DMS114 treated with DMSO at 0.1 percent for 48 hours (cell line): ENCODE data around the gene MOV10.
A peak's percentile ranks its signal among the peaks of the same experiment; 100 is the strongest.

Experiments
- DNase-seq: peaks from one replicate; lab custom pipeline; 2025; ENCODE audit not compliant: unreplicated experiment; lab: John Stamatoyannopoulos, UW

MOV10 gene

DNA sequence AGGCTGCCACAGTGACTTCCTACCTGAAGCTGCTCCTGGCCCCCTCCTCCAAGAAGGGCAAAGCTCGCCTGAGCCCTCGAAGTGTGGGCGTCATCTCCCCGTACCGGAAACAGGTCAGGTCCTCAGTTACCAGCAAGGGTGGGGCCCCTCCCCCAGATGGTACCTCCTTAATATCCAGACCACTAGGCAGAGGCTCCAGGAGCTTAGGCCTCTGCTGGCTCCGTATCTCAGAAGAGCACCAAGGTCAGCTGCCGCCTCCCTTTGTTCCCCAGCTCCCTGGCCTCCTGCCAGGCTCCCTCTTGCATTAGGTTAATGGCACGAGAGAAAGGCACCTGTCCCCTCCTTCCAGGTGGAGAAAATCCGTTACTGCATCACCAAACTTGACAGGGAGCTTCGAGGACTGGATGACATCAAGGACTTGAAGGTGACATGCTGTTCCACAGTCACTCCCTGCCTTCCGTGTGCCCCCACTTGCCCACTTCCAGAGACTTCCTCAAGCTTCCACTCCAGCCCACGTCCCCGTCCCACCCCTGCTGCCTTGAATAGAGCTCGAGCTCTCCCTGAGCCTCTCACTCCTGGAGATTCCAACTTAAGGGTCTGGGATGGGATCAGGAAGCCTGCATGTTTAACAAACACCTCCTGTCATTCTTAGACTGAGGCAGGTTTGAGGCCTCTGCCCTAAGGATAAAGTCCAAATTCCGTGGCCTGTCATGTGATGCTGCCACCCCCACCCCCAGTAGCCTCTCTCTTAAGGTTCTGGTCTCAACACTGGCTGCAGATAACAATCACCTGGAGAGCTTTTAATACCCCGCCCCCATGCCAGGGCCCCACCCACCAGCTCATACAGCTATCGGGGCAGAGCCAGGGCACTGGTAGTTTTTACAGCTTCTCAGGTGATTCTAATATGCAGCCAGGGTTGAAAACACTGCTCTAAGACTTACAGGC lies 24.2 kb downstream of the MOV10 start:
- no peak for DNase-seq

DNA sequence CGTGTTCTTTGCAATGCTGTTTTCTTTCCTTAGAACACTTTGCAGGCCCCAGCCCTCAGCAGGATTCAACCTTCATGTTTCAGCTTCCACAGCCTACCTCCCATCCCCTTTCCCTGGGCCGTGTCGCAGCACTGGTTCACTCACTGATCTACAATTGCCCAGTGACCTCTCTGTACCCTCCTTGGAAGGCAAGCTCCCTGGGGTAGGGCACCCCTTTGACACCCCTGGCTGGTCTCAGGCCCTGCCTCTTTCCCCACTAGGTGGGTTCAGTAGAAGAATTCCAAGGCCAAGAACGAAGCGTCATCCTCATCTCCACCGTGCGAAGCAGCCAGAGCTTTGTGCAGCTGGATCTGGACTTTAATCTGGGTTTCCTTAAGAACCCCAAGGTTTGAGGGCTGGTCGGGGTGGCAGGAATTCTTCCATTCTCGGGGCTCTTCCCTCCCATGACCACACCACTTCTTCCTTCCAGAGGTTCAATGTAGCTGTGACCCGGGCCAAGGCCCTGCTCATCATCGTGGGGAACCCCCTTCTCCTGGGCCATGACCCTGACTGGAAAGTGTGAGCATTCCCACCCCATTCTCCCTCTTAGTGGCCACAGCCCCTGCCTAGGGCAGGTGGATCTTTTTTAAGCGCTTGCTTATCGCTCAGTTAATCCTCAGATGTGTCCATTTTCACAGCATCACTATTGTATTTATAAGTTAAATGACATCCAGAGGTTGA lies 25.1 kb downstream of the MOV10 start:
- DNase-seq, result no peak

DNA sequence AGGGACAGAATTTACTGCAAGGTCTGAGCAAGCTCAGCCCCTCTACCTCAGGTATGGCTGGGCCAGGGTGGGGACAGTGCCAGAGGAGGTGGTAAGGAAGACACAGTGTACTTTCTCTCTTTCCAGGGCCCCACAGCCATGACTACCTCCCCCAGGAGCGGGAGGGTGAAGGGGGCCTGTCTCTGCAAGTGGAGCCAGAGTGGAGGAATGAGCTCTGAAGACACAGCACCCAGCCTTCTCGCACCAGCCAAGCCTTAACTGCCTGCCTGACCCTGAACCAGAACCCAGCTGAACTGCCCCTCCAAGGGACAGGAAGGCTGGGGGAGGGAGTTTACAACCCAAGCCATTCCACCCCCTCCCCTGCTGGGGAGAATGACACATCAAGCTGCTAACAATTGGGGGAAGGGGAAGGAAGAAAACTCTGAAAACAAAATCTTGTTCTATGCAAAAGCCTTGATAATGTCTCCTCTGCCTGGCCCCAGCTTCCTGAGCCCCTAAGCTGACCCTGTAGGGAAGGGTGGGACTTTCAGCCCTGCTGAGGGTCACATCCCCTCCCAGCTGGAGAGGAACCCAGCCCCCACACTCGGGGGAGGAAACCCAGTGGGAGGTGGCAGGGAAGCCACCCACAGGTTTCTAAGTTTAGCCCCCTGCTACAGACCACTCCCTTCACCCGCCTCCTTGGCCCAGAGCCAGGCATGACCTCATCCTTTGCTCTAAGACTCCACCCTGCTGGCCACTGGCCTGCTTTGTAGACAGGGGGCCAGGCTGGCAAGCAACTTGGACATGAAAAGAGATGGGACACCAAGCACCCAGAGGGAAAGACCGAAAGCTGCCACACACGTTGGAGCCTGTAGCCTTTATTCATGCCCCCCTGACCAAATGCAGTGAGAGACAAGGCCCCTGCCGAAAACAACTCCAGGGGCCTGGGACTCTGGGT lies 26.1 kb downstream of the MOV10 start:
- no peak for DNase-seq

DNA sequence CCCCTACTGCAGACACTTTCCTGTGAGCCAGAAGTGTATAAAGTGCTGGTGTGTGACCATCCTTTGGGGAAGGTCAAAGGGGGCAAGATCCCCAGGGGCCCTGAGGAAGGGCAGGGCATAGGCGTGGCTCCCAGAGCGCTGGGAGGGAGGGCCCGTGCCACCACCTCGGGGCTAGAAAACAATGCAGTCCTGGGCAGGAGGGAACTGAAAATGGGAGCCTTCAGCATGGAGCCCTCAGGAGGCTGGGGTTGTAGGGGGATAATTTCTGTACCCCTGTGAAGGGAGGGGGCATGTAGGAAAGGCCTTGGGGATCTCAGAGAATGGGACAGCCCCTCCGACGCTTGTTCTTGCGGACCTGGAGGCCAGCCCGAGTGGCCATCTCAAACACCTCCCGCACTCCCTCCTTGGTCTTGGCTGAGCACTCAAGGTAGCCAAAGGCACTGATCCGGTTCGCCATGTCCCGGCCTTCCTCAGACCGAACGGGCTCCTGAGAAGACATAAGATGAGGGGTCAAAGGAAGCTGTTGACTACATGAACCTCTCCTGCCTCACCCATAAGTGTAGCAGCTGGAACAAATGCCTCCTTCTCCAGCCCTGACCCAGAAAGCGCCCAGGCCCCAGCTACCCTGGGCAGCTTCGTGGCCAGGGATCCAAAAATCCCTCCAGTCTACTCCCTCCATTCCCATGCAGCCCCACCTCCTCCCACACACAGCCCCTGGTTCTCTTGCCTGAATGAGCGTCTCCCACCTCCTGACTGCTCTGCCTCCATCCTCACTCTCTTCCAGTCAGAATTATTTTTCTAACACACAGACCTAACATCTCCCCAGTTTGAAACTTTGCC lies 27.0 kb downstream of the MOV10 start:
- DNase-seq, result no peak

DNA sequence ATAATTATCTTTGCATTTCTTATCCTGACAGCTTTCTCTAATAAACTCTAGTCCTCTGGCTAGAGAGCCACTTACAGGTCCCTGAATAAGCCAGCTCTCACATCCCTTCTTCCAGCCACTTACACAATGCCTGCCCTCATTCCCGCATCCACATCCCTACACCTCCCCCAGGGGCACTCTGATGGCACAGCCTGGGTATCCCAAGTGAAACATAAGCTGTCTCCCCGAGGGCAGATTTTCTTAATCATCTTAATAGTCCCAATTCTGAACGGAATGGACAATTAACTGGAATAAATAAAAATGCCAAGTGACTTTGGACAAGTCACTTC lies 27.6 kb downstream of the MOV10 start:
- no peak for DNase-seq

DNA sequence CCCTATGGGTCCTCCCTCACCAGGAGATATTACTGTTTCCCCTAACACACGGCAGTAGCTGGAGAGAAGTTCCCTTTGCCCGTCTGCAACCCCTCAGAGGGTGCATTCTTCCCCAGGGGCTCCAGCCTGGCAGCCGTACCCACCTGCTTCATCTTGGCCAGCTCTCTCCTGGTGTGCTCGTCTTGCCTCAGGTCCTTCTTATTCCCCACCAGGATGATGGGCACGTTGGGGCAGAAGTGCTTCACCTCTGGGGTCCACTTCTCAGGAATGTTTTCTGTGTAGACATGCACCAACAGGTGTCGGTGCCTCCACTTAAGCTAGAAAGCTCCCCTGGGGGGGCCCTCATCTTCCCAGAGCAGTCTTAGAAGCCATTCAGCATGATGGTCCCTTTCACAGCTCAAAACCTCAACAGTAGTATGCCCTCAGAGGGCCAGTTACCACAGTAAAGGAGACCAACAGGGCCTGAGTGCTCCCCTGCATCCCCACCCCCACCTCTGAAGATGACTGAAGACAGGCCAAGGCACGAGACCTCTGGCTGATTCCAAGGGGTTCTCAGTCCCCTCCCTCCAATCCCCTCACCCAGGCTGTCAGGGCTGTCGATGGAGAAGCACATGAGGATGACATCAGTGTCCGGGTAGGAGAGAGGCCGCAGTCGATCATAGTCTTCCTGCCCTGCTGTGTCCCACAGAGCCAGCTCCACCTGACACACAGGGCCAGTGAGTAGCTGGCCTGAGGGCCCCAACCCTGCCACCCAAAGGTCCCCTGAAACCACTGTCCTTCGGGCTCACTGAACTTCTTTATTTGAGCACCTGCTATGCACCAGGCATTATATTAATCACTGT lies 28.2 kb downstream of the MOV10 start:
- DNase-seq, result no peak

DNA sequence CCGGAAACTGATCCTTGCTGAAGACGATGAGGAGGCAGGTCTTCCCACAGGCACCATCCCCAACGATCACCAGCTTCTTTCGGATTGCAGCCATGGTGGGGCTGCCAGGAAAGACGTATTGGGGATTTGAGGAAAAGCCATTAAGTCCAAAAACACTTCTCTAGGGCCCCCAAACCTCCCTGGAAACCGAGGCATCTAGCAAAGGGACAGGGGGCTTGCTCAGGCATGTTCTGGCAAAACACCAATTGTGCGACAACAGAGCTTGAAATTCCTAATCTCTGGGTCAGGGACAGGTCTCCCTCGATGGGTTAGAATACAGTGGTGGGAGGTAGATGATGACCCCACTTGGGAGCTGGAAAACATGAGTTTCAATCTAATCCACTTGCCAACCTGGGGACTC lies 29.2 kb downstream of the MOV10 start:
- no peak for DNase-seq

DNA sequence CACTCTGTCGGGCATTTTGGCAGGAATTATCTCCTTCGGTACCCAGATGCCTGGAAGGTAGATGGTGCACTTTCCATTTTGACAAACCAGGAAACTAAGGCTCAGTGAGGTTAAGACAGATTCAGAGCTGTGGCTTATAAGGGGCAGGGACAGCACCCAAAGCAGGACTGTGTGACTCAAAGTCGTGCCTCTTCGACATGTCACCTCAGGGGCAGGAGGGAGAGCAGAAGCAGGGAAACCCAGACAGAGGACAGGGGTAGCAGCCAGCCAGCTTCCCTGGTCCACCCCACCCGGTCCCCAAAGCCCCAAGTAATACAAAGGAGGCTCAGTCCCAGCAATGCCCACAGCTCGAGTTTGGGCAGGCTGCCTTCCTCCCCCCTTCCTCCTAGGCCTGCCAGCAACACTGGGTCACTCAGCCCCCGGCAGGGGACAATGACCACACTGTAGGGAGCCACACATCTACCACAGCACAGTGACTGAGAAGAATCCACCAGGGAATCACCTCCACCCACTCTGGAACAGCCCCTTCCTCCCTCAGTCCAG lies 30.0 kb downstream of the MOV10 start:
- no peak for DNase-seq

DNA sequence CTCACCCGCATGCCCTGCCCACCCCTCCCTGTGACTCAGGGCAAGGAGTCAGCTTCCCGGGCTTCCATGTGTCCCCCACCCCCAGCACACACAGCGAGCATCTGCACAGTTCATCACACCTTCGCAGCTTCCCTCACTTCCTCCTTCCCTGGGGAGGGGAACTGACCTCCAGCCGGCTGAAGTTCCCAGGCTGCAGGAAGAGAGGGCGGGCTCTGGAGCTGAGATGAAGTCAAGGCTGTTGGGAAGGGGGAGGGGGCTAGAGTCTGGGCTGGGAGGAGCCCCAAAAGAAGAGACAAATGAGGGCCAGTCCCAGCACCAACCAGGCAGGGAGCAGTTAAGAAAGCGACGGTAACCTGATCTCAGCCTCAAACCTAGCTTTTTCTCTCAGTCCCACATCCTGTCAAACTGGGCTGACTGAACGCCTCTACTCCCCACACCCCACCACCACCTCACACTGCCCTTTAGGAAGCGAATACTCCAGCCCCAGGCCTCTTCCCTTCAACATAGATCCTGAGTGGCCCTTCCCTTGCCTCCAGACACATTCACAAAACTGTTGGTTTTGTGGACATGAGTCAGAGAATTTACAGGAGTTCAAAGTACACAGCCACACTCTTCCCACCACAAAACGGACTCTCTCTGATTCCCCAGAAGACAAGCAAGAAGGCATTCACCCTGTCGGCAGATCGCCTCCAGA lies 30.6 kb downstream of the MOV10 start:
- DNase-seq, result peak; percentile 38

DNA sequence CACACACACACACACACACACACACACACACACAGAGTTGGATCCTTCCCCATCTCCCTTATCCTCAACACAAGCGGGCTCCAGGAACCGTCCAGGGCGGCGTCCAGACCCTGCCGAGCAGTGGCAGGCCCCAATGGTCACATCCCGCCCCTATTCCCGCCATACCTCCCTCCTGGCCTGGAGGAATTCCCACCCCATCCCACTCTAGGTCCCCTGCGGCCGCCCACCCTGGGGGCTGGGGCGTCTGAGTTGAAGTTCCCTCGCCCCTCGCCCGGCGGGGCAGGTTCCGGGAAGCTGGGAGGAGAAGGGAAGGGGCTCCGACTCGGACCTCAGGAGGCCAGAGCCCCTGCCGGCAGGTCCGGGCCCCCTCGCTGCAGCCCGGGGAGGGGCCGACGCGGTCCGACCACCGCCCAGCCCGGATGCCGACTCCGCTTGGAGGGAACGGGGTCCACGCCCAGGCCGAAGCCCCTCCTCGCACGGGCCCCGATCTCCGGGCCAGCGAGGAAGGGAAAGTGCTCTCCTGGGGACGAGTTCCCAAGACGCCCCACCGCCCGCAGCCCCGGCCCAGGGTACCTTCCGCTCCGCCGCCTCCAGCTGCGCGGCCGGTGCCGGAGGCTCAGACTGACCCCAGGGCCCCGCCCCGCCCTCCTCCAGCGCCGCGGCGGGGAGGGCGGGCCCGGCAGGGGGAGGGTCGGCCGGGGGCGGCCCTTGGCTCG lies 32.2 kb downstream of the MOV10 start, which contains the start of gene RHOC:
TSS of gene RHOC (minus strand) at position 623 of the 716 bp plus-strand sequence. CDS start 3,328 bp downstream, outside the sequence.
- no peak for DNase-seq

DNA sequence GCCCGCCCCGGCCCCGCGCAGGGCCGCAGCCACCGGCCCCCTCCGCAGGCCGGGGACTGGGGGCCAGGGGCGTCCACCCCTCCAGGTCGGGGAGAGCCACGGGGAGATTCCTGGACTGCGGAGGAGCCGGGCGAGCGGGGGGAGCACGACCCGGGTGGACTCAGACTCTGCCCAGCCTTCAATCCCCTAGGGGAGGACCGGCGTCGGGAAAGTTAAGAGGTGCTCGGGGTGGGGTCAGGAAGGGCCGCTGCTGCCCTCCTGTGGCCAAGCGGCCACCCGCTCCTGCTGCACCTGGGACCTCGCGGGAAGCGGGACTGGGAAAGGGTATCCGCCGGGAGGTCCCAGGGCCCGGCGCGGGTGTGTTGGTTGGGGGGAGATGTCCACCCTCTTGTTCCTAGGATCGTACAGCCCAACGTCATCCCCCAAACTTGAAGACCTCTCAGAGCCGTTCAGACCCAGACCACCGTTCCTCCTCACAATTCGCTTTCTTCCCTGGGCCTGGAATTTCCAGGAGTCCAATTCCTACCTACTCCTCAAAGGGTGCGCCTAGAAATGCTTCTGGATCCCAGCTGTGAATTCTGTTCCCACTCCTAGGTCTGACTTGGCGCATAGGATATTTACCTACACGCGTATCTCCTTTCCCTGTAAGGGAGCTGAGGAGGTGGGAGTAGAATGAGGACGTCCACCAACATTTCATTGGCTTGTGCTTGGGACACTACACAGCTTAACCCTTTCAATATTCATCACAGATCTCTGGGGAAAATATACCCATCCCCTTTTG lies 33.0 kb downstream of the MOV10 start:
- DNase-seq, result peak; percentile 59

DNA sequence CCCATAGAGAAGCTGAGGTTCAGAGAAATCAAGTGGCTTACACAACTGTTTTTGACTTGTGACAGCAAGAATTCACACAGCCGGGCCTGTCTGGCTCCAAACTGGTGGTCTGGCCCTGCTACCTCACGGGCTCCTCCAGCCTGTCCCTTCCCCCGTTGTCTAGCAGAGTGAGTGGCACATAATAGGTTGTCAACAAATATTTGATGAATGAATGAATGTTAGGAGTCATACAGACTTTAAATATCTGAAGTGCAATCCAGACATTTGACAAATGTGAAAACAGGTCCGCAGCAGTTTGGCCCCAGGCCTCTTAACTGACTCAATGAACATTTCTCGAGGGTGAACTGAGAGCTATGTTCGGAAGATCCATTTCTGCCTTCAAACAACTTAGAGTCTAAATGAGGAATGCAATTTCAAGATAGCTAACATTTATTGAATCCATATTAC lies 33.6 kb downstream of the MOV10 start:
- DNase-seq, result no peak

DNA sequence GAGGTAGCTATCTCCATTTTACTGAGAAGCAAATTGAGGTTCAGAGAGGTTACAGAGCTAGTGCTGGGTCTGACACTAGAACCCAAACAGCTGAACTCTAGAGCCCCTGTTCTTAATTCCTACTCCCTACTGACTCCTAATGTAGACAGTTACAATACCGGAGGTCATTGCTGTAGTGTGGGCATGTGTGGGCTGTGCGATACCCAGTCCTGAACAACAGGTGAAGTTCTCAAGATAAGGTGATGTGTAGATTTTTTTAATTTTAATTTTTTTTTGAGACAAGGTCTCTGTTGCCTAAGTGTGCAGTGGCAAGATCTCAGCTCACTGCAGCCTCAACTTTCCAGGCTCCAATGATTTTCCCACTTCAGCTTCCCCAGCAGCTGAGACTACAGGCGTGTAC lies 34.0 kb downstream of the MOV10 start:
- DNase-seq, result no peak

DNA sequence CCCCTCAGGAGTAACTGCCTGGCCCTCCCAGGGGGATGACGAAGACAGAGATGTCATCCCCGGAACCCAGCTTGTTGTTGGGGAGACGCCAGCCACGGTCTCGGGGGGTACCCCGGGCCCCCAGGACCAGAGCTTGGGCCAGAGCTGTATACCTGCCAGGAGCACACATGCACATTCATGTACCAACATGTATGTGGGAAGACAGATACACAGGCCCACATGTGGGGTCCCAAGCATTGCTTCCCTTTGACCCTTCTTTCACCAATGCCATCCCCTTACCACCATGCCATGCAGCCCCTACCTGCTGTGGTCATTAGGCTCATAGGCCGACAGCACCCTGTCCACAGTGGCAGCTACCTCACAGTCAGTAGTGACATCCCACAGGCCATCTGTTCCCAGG lies 35.7 kb downstream of the MOV10 start:
- DNase-seq, result no peak

DNA sequence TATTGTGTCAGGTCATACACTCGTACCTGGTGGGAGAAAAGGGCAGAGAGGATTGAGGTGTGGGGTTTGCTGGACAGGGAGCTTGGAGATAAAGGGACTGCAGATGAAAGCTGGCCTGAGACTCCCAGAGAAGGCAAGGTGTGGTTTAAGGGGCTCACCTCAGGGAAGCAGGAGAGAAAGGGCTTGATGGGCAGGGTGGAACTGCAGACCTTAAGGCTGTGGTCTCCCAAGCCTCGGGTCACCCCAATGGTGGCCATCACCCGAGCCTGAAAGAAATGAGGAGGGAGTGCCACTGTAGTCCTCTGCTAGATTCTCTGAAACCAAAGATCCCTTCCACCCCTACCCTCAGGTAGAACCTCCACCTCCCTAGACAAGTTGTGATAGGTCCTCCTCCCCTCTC lies 36.1 kb downstream of the MOV10 start:
- no peak for DNase-seq

DNA sequence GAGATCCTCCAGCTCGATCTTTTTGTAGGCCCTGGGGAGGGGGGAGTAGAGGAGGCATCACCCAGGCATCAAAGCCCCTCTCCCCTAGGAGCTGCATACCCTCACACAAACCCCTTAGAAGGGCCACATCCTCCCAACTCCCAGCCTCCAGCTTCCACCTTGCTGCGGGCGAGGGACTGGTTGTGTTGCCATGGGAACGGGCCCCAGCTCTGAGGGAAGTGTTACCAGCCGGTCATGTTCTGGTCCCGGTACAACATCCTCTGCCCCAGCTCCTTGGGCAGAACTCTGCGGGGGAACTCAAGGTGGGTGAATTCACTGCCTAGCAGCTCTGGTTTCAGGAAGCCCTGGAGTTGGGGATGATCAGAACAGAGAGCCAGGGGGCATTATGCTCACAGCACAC lies 36.6 kb downstream of the MOV10 start:
- no peak for DNase-seq

DNA sequence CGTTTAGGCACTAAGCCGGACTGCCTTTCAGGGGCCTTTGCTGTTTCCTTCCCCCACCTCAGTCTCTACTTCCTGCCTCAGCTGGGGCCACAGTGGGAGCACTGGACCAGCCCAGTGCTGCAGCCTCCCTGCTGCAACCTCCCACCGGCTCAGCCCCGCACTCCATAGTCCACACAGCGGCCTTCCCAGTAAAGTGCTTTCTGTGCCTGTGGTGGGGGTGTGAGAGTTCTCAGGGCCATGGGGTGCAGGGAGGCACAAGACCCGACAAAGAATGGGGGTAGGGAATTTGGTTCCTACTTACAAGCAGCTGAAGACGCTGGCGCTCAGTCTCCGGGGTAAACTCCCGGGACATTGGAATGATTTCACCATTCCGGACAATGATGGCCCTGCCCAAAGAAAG lies 37.2 kb downstream of the MOV10 start:
- no peak for DNase-seq
